BJ (cell line): ENCODE measurements around the gene HLA-DOA. TPM values are rescaled to one million over a fixed set of nuclear protein-coding genes. Genes with fewer than 3 reads are reported as not detected.

ENCODE experiments used
- CTCF ChIA-PET: fragments of 350-600 bp; formaldehyde crosslinking; extraction: SDS; loops from one replicate; lab custom pipeline; 2021; ENCODE audit warnings: antibody characterized with exemption, inconsistent platforms; lab: Yijun Ruan, JAX
- POLR2A ChIA-PET: fragments of 300-600 bp; sonication (Branson Sonifier 250); formaldehyde crosslinking; extraction: SDS; loops from one replicate; lab custom pipeline; 2021; ENCODE audit warnings: antibody characterized with exemption; lab: Charles Lee
- DNase-seq: peaks from one replicate; pipeline ENCODE4 v3.0.0-alpha.2; 2011; ENCODE audit warnings: low read depth
- H3K27me3 ChIP-seq: 2 replicates; pipeline ENCODE4 v1.6.0; 2011; ENCODE audit warnings: low read length; ENCODE audit not compliant: control insufficient read depth, insufficient read depth
- H3K36me3 ChIP-seq: 2 replicates; pipeline ENCODE4 v1.5.1; 2011; ENCODE audit warnings: low read length; ENCODE audit not compliant: control insufficient read depth, insufficient read depth
- H3K4me3 ChIP-seq: 2 replicates; pipeline ENCODE4 v1.5.1; 2011; ENCODE audit warnings: low read depth, mild to moderate bottlenecking, control low read depth, low read length
- CTCF ChIP-seq: IDR thresholded peaks from 2 replicates; pipeline ENCODE4 v1.5.1; 2011; ENCODE audit warnings: low read depth, mild to moderate bottlenecking, control low read depth, inconsistent platforms, low read length, moderate library complexity; ENCODE audit not compliant: insufficient read depth
- polyA plus RNA-seq: library from polyadenylated mRNA; depleted of rRNA; stranded (reverse); fragments of >200 nt; gene quantifications from 2 replicates; pipeline ENCODE4 v1.2.3, GENCODE V29; 2011

Gene HLA-DOA
- polyA plus RNA-seq, 1 experiment: not detected

DNA sequence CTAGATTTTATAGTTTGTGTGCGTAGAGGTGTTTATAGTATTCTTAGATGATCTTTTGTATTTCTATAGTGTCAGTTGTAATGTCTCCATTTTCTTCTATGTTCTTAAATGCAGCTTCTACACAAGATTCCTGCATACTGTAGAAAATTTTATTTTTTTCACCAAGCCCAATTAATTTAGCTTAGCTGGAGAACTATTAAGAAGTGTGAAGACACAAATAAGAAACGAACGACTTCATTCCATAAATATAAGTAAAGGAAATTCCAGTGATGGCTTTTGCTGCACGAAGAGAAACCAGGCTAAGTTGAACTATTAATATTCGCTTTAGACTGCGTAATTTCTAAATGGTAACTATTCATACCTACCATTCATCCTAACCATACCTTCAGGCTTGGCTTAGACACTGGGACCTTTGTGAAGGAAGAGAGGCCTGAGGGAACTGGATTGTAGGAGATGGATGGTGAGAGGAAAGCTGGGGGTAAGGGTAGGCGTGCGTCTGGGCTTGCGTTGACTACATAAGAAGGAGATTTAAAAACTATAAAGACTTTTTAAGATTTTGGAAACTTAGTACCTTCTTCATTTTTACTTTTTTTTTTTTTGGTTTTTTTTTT, 15.9 kb downstream of the HLA-DOA start:
- H3K4me3 ChIP-seq: no peak overlapping the region
- no peak for TF ChIP-seq CTCF
- ChIA-PET POLR2A (no interaction called here), CTCF (interaction anchor here (1.0 to 1.6 kb wide), 2 partner anchors 9 to 60 kb away, joined by 4 to 5 read pairs; no protein-coding TSS in a partner anchor)
- H3K36me3 ChIP-seq: no peaks in the 10 kb centered on the region
- H3K27me3 ChIP-seq: peaks cover 3% of the 10 kb centered on the region
- DNase-seq: no peak

GRCh38 chr6:32991972-32992371, 17.4 kb downstream of the HLA-DOA start:
- no peak overlapping the region for H3K4me3 ChIP-seq
- peaks cover 3% of the 10 kb centered on the region for H3K27me3 ChIP-seq
- no peak for TF ChIP-seq CTCF
- CTCF ChIA-PET: interaction anchor here (1.3 kb wide), 1 partner anchor 58 kb away, joined by 5 read pairs; no protein-coding TSS in a partner anchor
- DNase-seq: no peak
- no peaks in the 10 kb centered on the region for H3K36me3 ChIP-seq
- POLR2A ChIA-PET: no interaction called here

GRCh38 chr6:32989368-32989767, 20.0 kb downstream of the HLA-DOA start:
- no peak for DNase-seq
- Histone ChIP-seq H3K4me3 (no peak overlapping the region), H3K36me3 (no peaks in the 10 kb centered on the region), H3K27me3 (peaks cover 1% of the 10 kb centered on the region)
- no peak for TF ChIP-seq CTCF
- POLR2A ChIA-PET: no interaction called here
- CTCF ChIA-PET: interaction anchor here (0.7 to 9.2 kb wide), 8 partner anchors 8 to 151 kb away, joined by 3 to 246 read pairs (median 3); partner anchors contain the start of gene TAP2

DNA sequence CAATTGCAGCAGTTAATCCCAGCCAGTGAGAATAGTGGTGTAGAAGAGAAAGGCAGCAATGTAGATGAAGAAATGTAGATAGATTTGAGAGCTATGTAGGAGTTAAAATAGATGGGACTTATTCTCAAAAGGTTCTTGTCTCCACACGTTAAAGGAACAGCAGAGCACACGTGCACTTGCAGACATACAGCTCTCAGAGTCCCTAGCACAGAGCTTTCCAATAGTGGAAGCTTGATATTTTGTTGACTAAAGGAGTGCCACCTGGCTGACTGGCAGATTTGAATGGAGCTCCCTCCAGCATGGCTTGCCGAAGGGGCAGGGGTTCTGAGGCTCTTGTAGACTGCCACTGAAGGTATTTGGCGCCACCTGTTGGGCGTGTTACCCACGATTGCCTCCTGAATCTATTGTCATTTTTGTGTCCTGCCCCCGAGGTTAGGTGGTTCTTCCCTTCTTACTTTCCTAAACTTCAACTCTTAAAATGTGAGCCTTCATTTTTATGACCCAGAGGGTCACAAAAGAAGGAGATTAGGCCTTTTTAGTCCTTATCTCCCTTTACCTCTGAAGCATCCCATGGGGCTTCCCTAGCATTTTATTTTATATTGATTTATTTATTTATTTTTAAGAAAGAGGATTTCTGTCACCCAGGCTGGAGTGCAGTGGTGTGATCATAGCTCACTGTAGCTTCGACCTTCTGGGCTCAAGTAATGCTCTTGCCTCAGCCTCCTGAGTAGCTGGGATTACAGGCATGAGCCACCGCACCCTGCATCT, 24.6 kb downstream of the HLA-DOA start:
- no peak for DNase-seq
- ChIA-PET POLR2A (interaction anchor here (1.0 to 3.0 kb wide), 2 partner anchors 13 to 90 kb away, joined by 3 to 17 read pairs; no protein-coding TSS in a partner anchor), CTCF (interaction anchor here (0.6 to 9.2 kb wide), 41 partner anchors 9 to 292 kb away, joined by 3 to 246 read pairs (median 4); partner anchors contain the start of genes B3GALT4, BRD2, HLA-DMA and HLA-DMB)
- H3K36me3 ChIP-seq: peaks cover 13% of the 10 kb centered on the region
- peak; percentile 87 for TF ChIP-seq CTCF
- no peak overlapping the region for H3K4me3 ChIP-seq
- H3K27me3 ChIP-seq: no peaks in the 10 kb centered on the region; the same call in none of the 2 replicates
